WI38 (cell line): ENCODE data around the gene CUEDC2.

Experiments used
- H3K4me3 ChIP-seq: 2 replicates; pipeline ENCODE4 v1.5.1; 2011; ENCODE audit warnings: low read depth, mild to moderate bottlenecking, control low read depth, low read length
- TF ChIP-seq, protein P1 (sequence below): IDR thresholded peaks from 2 replicates; pipeline ENCODE4 v1.5.1; 2012; ENCODE audit warnings: low read depth, mild to moderate bottlenecking, control low read depth, low read length

Gene CUEDC2

DNA sequence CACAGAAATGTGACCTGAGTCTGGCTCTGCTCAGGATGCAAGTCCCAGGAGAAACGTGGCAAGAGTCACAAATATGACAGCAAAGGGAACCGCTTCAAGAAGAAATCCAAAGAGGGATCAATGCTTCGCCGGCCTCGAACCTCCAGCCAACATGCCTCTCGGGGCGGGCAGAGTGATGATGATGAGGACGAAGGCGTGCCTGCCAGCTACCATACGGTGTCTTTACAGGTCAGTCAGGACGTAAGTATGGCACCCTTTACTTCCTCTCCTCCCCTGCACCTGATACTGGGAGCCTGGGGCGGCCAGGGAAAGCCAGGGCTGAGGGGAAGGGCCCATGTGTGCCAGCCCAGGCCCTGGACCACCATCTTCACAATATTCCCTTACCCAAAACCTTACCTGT, 55.5 kb downstream of the CUEDC2 start:
- TF ChIP-seq, protein P1, sequence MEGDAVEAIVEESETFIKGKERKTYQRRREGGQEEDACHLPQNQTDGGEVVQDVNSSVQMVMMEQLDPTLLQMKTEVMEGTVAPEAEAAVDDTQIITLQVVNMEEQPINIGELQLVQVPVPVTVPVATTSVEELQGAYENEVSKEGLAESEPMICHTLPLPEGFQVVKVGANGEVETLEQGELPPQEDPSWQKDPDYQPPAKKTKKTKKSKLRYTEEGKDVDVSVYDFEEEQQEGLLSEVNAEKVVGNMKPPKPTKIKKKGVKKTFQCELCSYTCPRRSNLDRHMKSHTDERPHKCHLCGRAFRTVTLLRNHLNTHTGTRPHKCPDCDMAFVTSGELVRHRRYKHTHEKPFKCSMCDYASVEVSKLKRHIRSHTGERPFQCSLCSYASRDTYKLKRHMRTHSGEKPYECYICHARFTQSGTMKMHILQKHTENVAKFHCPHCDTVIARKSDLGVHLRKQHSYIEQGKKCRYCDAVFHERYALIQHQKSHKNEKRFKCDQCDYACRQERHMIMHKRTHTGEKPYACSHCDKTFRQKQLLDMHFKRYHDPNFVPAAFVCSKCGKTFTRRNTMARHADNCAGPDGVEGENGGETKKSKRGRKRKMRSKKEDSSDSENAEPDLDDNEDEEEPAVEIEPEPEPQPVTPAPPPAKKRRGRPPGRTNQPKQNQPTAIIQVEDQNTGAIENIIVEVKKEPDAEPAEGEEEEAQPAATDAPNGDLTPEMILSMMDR: no peak
- no peak overlapping the region for H3K4me3 ChIP-seq

DNA sequence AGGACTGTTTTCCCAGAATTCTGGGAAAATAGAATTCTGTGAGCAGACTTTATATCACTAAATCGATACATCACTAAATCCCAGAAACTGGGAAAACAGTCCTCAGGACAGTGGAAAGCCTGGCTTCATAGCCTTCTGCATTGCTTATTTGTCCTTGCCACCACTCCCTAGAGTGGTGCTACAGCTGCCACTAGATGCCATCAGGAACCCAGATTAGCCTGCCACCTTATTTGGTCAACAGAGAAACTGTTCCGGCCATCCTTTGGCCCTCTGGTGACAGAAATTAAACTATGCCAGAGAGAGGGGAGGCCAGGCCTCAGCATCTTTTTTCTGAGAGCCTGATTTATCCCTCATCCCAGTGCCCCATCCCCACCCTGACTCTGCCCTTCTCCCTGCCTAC, 56.5 kb downstream of the CUEDC2 start:
- no peak overlapping the region for H3K4me3 ChIP-seq
- TF ChIP-seq, protein P1: no peak

DNA sequence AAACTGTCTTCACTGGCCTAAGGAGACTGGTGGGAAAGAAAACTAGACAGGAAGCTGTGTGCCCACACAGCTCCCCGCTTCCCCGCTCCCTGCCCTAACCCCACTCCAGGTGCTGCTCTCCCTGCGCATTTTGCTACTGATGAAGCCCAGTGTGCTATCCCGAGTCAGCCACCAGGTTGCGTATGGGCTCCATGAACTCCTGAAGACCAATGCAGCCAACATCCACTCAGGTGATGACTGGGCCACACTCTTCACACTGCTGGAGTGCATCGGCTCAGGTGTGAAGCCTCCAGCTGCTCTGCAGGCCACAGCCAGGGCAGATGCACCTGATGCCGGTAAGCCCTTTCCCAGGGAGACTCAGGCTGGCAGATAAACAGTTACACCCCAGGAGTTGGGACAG, 57.1 kb downstream of the CUEDC2 start:
- TF ChIP-seq, protein P1: no peak
- no peak overlapping the region for H3K4me3 ChIP-seq
